ENCODE measurements around the gene TCP11.

DNA sequence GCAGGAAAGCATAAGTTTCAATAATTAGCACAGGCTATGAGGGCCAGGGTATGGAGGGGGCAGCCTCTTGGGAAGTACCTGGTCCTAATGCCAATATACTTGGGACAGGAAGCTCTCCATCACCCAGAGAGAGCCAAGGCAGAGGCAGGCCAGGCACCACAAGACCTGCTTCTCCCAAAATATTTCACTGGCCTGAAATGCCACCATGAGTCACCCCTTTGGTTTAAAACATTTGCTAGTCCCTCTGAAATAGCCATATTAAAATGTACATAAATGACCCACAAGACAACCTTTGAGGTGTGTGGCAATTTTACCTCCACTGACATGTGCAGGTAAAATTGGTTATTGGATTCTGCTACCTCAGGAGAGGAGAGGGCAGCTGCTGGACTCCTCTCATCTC, 49.2 kb upstream of the TCP11 start:
- TF ChIP-seq, protein P1, sequence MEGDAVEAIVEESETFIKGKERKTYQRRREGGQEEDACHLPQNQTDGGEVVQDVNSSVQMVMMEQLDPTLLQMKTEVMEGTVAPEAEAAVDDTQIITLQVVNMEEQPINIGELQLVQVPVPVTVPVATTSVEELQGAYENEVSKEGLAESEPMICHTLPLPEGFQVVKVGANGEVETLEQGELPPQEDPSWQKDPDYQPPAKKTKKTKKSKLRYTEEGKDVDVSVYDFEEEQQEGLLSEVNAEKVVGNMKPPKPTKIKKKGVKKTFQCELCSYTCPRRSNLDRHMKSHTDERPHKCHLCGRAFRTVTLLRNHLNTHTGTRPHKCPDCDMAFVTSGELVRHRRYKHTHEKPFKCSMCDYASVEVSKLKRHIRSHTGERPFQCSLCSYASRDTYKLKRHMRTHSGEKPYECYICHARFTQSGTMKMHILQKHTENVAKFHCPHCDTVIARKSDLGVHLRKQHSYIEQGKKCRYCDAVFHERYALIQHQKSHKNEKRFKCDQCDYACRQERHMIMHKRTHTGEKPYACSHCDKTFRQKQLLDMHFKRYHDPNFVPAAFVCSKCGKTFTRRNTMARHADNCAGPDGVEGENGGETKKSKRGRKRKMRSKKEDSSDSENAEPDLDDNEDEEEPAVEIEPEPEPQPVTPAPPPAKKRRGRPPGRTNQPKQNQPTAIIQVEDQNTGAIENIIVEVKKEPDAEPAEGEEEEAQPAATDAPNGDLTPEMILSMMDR (IDR thresholded peaks at IDR 0.05): no peak
- TF ChIP-seq POLR2AphosphoS5 (IDR thresholded peaks at IDR 0.05; ENCODE audit: low read depth, low read length) (no peak), TCF7L2 (IDR thresholded peaks at IDR 0.05; ENCODE audit: low read depth, low read length) (no peak), SIN3A (IDR thresholded peaks at IDR 0.05; ENCODE audit: borderline replicate concordance, insufficient read depth, low read depth, low read length) (no peak)
- TF ChIP-seq, protein P2, sequence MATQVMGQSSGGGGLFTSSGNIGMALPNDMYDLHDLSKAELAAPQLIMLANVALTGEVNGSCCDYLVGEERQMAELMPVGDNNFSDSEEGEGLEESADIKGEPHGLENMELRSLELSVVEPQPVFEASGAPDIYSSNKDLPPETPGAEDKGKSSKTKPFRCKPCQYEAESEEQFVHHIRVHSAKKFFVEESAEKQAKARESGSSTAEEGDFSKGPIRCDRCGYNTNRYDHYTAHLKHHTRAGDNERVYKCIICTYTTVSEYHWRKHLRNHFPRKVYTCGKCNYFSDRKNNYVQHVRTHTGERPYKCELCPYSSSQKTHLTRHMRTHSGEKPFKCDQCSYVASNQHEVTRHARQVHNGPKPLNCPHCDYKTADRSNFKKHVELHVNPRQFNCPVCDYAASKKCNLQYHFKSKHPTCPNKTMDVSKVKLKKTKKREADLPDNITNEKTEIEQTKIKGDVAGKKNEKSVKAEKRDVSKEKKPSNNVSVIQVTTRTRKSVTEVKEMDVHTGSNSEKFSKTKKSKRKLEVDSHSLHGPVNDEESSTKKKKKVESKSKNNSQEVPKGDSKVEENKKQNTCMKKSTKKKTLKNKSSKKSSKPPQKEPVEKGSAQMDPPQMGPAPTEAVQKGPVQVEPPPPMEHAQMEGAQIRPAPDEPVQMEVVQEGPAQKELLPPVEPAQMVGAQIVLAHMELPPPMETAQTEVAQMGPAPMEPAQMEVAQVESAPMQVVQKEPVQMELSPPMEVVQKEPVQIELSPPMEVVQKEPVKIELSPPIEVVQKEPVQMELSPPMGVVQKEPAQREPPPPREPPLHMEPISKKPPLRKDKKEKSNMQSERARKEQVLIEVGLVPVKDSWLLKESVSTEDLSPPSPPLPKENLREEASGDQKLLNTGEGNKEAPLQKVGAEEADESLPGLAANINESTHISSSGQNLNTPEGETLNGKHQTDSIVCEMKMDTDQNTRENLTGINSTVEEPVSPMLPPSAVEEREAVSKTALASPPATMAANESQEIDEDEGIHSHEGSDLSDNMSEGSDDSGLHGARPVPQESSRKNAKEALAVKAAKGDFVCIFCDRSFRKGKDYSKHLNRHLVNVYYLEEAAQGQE (IDR thresholded peaks at IDR 0.05; ENCODE audit: insufficient read depth in 1 of 2, low read depth in 2 of 2, low read length in 1 of 2): no peak
